HEK293 (cell line): Measurements from ENCODE around the gene PPP4C.

Experiments
- GFI1B ChIP-seq: fragments of 450-650 bp; formaldehyde crosslinking; IDR thresholded peaks from 2 replicates; pipeline ENCODE4 v1.5.1; 2016; ENCODE audit warnings: missing biosample characterization, missing genetic modification characterization
- GLIS1 ChIP-seq: fragments of 450-650 bp; formaldehyde crosslinking; IDR thresholded peaks from 2 replicates; pipeline ENCODE4 v1.5.1; 2016; ENCODE audit warnings: missing biosample characterization, missing genetic modification characterization
- HOXC10 ChIP-seq: sonication (generic); formaldehyde crosslinking; IDR thresholded peaks from 2 replicates; pipeline ENCODE4 v1.8.1; 2023; ENCODE audit warnings: mild to moderate bottlenecking, missing genetic modification reagents
- KLF10 ChIP-seq: fragments of 450-650 bp; IDR thresholded peaks from 2 replicates; pipeline ENCODE4 v1.5.1; 2018; ENCODE audit warnings: missing biosample characterization, mild to moderate bottlenecking, missing genetic modification characterization
- TCF7L2 ChIP-seq: IDR thresholded peaks from 2 replicates; pipeline ENCODE4 v1.6.1; 2011; ENCODE audit warnings: low read depth, mild to moderate bottlenecking, inconsistent platforms, low read length, moderate library complexity, borderline replicate concordance
- ZFP37 ChIP-seq: fragments of 450-650 bp; formaldehyde crosslinking; IDR thresholded peaks from 2 replicates; pipeline ENCODE4 v1.5.1; 2016; ENCODE audit warnings: missing biosample characterization, missing genetic modification characterization
- ZFP69B ChIP-seq: fragments of 450-650 bp; formaldehyde crosslinking; IDR thresholded peaks from 2 replicates; pipeline ENCODE4 v1.5.1; 2016; ENCODE audit warnings: missing biosample characterization, missing genetic modification characterization
- ZNF133 ChIP-seq: fragments of 450-650 bp; formaldehyde crosslinking; IDR thresholded peaks from 2 replicates; pipeline ENCODE4 v1.5.1; 2016; ENCODE audit warnings: missing biosample characterization, missing genetic modification characterization
- ZNF146 ChIP-seq: fragments of 450-650 bp; formaldehyde crosslinking; IDR thresholded peaks from 2 replicates; pipeline ENCODE4 v1.5.1; 2016; ENCODE audit warnings: missing biosample characterization, missing genetic modification characterization
- ZNF148 ChIP-seq: fragments of 450-650 bp; formaldehyde crosslinking; IDR thresholded peaks from 2 replicates; pipeline ENCODE4 v1.5.0; 2017; ENCODE audit warnings: missing biosample characterization, missing genetic modification characterization, borderline replicate concordance
- ZNF350 ChIP-seq: fragments of 450-650 bp; formaldehyde crosslinking; IDR thresholded peaks from 2 replicates; pipeline ENCODE4 v1.5.0; 2017; ENCODE audit warnings: missing biosample characterization, mild to moderate bottlenecking, missing genetic modification characterization
- ZNF391 ChIP-seq: fragments of 450-650 bp; formaldehyde crosslinking; IDR thresholded peaks from 2 replicates; pipeline ENCODE4 v1.5.1; 2016; ENCODE audit warnings: low read depth, missing biosample characterization, missing genetic modification characterization, borderline replicate concordance
- ZNF529 ChIP-seq: fragments of 450-650 bp; formaldehyde crosslinking; IDR thresholded peaks from 2 replicates; pipeline ENCODE4 v1.5.1; 2017; ENCODE audit warnings: missing genetic modification characterization, missing biosample characterization; ENCODE audit not compliant: insufficient replicate concordance
- ZNF548 ChIP-seq: fragments of 450-650 bp; formaldehyde crosslinking; IDR thresholded peaks from 2 replicates; pipeline ENCODE4 v1.5.1; 2016; ENCODE audit warnings: missing biosample characterization, missing genetic modification characterization
- ZNF660 ChIP-seq: fragments of 450-650 bp; IDR thresholded peaks from 2 replicates; pipeline ENCODE4 v1.5.1; 2018; ENCODE audit warnings: missing biosample characterization, mild to moderate bottlenecking, missing genetic modification characterization
- ZNF777 ChIP-seq: fragments of 450-650 bp; formaldehyde crosslinking; IDR thresholded peaks from 2 replicates; pipeline ENCODE4 v1.5.1; 2017; ENCODE audit warnings: missing biosample characterization, missing genetic modification characterization, borderline replicate concordance
- ZNF785 ChIP-seq: fragments of 450-650 bp; formaldehyde crosslinking; IDR thresholded peaks from 2 replicates; pipeline ENCODE4 v1.5.1; 2016; ENCODE audit warnings: missing biosample characterization, missing genetic modification characterization
- ZNF791 ChIP-seq: fragments of 450-650 bp; formaldehyde crosslinking; IDR thresholded peaks from 2 replicates; pipeline ENCODE4 v1.5.1; 2016; ENCODE audit warnings: missing biosample characterization, missing genetic modification characterization
- TF ChIP-seq, protein P1 (sequence below): fragments of 450-650 bp; formaldehyde crosslinking; IDR thresholded peaks from 2 replicates; pipeline ENCODE4 v1.5.1; 2016; ENCODE audit warnings: missing biosample characterization, missing genetic modification characterization
- TF ChIP-seq, protein P2 (sequence below): fragments of 450-650 bp; formaldehyde crosslinking; IDR thresholded peaks from 2 replicates; pipeline ENCODE4 v1.5.1; 2017; ENCODE audit warnings: missing biosample characterization, missing genetic modification characterization
- TF ChIP-seq, protein P3 (sequence below): fragments of 450-650 bp; formaldehyde crosslinking; IDR thresholded peaks from 2 replicates; pipeline ENCODE4 v1.5.1; 2016; ENCODE audit warnings: missing biosample characterization, missing genetic modification characterization
- TF ChIP-seq, protein P4 (sequence below): sonication (generic); formaldehyde crosslinking; IDR thresholded peaks from 2 replicates; pipeline ENCODE4 v1.8.1; 2022; ENCODE audit warnings: mild to moderate bottlenecking, moderate library complexity, missing genetic modification reagents
- TF ChIP-seq, protein P5 (sequence below): fragments of 450-650 bp; formaldehyde crosslinking; optimal IDR thresholded peaks from 2 replicates; pipeline ENCODE3; 2016; ENCODE audit warnings: missing biosample characterization, mild to moderate bottlenecking, missing genetic modification characterization
- TF ChIP-seq, protein P6 (sequence below): fragments of 450-650 bp; formaldehyde crosslinking; IDR thresholded peaks from 2 replicates; pipeline ENCODE4 v1.5.1; 2017; ENCODE audit warnings: missing biosample characterization, missing genetic modification characterization
- TF ChIP-seq, protein P7 (sequence below): fragments of 450-650 bp; formaldehyde crosslinking; IDR thresholded peaks from 2 replicates; pipeline ENCODE4 v1.5.1; 2017; ENCODE audit warnings: missing biosample characterization, missing genetic modification characterization

Gene PPP4C

DNA sequence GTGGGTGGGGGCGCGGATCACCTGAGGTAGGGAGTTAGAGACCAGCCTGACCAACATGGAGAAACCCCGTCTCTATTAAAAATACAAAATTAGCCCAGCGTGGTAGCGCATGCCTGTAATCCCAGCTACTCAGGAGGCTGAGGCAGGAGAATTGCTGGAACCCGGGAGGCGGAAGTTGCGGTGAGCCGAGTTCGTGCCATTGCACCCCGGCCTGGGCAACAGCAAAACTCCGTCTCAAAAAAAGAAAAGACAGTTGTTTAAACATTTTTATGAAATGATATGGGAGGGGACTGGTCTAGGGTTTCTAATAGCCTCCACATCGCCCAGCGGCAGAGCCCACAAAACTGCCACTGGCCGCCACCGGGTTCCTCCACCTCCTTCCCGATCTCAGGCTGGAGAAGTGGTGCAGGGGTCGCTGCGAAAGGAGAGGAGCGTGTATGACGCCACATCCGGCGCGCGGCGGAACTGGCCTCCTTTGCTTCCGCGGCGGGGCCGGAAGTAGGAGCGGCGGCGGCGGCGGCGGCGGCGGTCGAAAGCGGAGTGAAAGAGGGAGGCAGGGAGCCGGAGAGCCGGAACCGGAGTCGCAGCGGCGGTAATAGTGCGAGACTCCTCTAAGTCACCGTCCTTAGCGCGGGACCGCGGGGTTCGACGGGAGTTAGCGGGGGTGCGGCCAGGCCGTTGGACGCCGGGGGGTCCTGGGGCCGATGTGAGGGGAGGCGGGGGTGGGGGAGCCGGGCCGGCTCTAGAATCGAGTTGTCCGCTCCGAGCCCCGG is at the start of gene PPP4C (continued):
- TF ChIP-seq ZNF660 (tag by site-specific recombination) (peak; percentile 87; the same call in 1 of the 2 replicates), ZFP69B (tag by site-specific recombination) (no peak), ZNF777 (tag by site-specific recombination) (no peak), ZNF791 (tag by site-specific recombination) (no peak), ZNF350 (tag by site-specific recombination) (no peak), ZFP37 (0 out of 2 replicates have a peak, but pooled peaks have one; percentile 22), ZNF529 (no peak), ZNF133 (no peak), ZNF148 (tag by site-specific recombination) (no peak), HOXC10 (CRISPR knock-in tag) (no peak), TCF7L2 (no peak), KLF10 (tag by site-specific recombination) (peak; percentile 64), ZNF146 (tag by site-specific recombination) (no peak), ZNF785 (tag by site-specific recombination) (no peak), ZNF391 (no peak), GFI1B (tag by site-specific recombination) (no peak), ZNF548 (tag by site-specific recombination) (no peak), GLIS1 (peak; percentile 20; the same call in 1 of the 2 replicates)
- TF ChIP-seq, protein P1, sequence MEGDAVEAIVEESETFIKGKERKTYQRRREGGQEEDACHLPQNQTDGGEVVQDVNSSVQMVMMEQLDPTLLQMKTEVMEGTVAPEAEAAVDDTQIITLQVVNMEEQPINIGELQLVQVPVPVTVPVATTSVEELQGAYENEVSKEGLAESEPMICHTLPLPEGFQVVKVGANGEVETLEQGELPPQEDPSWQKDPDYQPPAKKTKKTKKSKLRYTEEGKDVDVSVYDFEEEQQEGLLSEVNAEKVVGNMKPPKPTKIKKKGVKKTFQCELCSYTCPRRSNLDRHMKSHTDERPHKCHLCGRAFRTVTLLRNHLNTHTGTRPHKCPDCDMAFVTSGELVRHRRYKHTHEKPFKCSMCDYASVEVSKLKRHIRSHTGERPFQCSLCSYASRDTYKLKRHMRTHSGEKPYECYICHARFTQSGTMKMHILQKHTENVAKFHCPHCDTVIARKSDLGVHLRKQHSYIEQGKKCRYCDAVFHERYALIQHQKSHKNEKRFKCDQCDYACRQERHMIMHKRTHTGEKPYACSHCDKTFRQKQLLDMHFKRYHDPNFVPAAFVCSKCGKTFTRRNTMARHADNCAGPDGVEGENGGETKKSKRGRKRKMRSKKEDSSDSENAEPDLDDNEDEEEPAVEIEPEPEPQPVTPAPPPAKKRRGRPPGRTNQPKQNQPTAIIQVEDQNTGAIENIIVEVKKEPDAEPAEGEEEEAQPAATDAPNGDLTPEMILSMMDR, result peak; percentile 48; the same call in 1 of the 2 replicates
- TF ChIP-seq, protein P2, sequence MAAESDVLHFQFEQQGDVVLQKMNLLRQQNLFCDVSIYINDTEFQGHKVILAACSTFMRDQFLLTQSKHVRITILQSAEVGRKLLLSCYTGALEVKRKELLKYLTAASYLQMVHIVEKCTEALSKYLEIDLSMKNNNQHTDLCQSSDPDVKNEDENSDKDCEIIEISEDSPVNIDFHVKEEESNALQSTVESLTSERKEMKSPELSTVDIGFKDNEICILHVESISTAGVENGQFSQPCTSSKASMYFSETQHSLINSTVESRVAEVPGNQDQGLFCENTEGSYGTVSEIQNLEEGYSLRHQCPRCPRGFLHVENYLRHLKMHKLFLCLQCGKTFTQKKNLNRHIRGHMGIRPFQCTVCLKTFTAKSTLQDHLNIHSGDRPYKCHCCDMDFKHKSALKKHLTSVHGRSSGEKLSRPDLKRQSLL (tag by site-specific recombination), result no peak; the same call in 1 of the 2 replicates
- TF ChIP-seq, protein P3, sequence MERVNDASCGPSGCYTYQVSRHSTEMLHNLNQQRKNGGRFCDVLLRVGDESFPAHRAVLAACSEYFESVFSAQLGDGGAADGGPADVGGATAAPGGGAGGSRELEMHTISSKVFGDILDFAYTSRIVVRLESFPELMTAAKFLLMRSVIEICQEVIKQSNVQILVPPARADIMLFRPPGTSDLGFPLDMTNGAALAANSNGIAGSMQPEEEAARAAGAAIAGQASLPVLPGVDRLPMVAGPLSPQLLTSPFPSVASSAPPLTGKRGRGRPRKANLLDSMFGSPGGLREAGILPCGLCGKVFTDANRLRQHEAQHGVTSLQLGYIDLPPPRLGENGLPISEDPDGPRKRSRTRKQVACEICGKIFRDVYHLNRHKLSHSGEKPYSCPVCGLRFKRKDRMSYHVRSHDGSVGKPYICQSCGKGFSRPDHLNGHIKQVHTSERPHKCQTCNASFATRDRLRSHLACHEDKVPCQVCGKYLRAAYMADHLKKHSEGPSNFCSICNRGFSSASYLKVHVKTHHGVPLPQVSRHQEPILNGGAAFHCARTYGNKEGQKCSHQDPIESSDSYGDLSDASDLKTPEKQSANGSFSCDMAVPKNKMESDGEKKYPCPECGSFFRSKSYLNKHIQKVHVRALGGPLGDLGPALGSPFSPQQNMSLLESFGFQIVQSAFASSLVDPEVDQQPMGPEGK (tag by site-specific recombination), result peak; percentile 55
- TF ChIP-seq, protein P4, sequence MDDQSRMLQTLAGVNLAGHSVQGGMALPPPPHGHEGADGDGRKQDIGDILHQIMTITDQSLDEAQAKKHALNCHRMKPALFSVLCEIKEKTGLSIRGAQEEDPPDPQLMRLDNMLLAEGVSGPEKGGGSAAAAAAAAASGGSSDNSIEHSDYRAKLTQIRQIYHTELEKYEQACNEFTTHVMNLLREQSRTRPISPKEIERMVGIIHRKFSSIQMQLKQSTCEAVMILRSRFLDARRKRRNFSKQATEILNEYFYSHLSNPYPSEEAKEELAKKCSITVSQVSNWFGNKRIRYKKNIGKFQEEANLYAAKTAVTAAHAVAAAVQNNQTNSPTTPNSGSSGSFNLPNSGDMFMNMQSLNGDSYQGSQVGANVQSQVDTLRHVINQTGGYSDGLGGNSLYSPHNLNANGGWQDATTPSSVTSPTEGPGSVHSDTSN (CRISPR knock-in tag), result no peak
- TF ChIP-seq, protein P5, sequence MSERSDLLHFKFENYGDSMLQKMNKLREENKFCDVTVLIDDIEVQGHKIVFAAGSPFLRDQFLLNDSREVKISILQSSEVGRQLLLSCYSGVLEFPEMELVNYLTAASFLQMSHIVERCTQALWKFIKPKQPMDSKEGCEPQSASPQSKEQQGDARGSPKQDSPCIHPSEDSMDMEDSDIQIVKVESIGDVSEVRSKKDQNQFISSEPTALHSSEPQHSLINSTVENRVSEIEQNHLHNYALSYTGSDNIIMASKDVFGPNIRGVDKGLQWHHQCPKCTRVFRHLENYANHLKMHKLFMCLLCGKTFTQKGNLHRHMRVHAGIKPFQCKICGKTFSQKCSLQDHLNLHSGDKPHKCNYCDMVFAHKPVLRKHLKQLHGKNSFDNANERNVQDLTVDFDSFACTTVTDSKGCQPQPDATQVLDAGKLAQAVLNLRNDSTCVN (tag by site-specific recombination), result peak; percentile 63
- TF ChIP-seq, protein P6, sequence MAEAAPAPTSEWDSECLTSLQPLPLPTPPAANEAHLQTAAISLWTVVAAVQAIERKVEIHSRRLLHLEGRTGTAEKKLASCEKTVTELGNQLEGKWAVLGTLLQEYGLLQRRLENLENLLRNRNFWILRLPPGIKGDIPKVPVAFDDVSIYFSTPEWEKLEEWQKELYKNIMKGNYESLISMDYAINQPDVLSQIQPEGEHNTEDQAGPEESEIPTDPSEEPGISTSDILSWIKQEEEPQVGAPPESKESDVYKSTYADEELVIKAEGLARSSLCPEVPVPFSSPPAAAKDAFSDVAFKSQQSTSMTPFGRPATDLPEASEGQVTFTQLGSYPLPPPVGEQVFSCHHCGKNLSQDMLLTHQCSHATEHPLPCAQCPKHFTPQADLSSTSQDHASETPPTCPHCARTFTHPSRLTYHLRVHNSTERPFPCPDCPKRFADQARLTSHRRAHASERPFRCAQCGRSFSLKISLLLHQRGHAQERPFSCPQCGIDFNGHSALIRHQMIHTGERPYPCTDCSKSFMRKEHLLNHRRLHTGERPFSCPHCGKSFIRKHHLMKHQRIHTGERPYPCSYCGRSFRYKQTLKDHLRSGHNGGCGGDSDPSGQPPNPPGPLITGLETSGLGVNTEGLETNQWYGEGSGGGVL (tag by site-specific recombination), result no peak
- TF ChIP-seq, protein P7, sequence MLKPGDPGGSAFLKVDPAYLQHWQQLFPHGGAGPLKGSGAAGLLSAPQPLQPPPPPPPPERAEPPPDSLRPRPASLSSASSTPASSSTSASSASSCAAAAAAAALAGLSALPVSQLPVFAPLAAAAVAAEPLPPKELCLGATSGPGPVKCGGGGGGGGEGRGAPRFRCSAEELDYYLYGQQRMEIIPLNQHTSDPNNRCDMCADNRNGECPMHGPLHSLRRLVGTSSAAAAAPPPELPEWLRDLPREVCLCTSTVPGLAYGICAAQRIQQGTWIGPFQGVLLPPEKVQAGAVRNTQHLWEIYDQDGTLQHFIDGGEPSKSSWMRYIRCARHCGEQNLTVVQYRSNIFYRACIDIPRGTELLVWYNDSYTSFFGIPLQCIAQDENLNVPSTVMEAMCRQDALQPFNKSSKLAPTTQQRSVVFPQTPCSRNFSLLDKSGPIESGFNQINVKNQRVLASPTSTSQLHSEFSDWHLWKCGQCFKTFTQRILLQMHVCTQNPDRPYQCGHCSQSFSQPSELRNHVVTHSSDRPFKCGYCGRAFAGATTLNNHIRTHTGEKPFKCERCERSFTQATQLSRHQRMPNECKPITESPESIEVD, result no peak
